Neural progenitor cell (in vitro differentiated cells): ENCODE results near the gene BPIFB2.
A peak's percentile ranks its signal among the peaks of the same experiment; 100 is the strongest.

Source experiments
- CTCF ChIP-seq: fragments of 200-600 bp; sonication (generic); IDR thresholded peaks from 2 replicates; pipeline ENCODE4 v1.5.1; 2017; ENCODE audit warnings: antibody characterized with exemption, mild to moderate bottlenecking
- EZH2phosphoT487 ChIP-seq: fragments of 200-600 bp; sonication (generic); IDR thresholded peaks from 2 replicates; pipeline ENCODE4 v1.6.1; 2017; ENCODE audit warnings: antibody characterized with exemption

DNA sequence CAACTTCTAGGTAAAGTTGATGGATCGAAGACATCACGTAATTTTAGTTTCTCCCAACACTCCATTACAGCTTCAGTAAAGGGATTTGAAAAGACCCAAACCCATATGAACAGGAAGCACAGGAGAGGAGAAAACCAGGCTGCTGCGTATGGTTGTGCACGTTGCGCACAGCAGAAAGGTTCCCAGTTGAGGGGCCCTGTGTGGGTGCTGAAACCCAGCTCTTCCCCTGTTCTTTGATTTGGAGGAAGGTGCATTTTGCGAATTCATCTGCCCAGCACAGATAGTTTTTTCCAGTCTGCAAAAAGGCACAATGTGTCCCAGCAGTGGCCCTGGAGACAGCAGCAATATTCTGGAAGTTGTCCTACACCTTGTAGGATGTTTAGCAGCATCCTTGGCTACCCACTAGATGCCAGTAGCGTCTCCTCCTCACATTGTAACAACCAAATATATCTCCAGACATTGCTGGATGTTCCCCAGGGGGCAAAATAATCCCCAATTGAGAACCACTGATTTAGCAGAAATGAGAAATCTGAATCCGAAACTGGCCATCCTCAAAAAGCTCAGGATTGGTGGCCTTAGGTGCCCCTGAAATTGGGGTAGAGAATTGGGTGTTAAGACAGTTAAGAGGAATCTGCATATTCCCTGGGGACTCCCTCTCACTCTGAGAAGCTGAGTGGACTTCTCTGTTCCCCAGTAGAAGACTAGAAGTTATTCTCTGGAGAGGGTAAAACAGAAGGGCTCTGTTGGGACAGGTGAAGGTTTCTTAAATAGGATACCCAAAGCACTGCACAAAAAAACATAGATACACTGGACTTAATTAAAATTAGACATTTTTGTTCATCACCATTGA lies 15.5 kb upstream of the BPIFB2 start:
- TF ChIP-seq EZH2phosphoT487 (no peak), CTCF (peak; percentile 6)
